ENCODE data around the gene STEEP1. TPM values are rescaled to one million over a fixed set of nuclear protein-coding genes. Genes with fewer than 3 reads are reported as not detected.

The STEEP1 gene
- 21.3 and 27.8 TPM in 2 replicates for total RNA-seq (2014; rRNA removed; shearing (Covaris generic))

DNA sequence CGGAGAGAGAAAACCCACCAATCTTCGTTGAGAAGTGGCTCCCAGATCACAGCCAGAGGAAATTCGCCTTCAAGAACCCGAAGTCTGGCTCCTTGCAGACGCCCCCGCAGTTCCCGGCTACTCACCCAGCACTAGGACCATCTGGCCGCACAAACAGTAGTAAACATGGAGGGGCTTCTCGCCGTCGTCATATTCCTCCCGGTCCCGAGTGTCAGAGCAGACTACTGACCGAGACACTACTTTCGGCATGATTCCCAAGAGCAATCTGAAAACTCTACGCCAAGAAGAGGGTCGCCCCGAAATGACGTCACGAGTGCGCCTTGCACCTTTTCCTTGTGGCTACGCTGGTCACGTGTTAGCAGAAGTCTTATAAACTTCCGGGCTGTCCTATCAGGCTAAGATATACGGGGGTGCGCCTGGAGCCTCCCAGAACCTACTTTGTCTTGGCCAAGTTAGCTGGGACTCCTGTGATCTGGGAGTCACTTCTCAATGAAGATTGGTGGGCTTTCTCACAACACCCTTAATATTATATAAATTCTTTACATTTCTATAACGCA, at the start of gene STEEP1:
STEEP1 (minus strand) TSS at position 303 of the 557 bp plus-strand sequence; CDS start at position 249, 54 bp downstream.
- DNase-seq (ENCODE audit: low read depth): peak; percentile 90

DNA sequence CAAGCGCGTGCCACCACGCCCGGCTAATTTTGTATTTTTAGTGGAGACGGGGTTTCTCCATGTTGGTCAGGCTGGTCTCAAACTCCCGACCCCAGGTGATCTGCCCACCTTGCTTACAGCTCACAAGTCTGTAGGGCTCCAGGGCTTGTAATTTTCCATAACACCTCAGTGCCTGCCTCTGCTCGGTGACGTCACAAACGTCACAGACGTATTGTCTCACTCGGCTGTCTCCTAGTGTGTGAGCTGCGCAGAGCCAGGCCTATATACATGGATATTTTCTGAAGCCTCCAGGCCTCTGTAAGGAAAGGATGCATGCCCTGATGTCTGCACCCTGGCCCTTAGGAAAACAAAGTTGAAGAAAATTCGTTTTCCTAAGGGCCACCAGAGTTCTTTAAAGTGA, 49.6 kb upstream of the STEEP1 start:
- DNase-seq (ENCODE audit: low read depth): no peak

DNA sequence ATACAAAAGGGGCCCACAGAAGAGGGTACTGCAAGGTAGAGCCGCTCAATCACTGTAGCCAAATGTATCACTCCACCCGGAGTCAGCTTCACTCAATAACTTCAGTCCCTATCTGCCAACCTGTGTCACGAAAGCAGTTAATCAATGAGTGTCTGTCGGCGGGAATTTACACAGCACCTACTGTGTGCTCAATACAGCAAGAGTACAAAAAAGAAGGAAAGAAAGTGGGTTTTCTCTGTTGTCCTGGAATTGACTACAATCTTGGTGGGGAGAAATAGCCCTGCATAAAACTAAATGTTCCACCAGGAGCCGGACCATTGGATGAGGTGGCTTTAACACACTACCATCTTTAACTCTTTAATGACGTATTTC, 41.8 kb upstream of the STEEP1 start:
- DNase-seq (ENCODE audit: low read depth): no peak

DNA sequence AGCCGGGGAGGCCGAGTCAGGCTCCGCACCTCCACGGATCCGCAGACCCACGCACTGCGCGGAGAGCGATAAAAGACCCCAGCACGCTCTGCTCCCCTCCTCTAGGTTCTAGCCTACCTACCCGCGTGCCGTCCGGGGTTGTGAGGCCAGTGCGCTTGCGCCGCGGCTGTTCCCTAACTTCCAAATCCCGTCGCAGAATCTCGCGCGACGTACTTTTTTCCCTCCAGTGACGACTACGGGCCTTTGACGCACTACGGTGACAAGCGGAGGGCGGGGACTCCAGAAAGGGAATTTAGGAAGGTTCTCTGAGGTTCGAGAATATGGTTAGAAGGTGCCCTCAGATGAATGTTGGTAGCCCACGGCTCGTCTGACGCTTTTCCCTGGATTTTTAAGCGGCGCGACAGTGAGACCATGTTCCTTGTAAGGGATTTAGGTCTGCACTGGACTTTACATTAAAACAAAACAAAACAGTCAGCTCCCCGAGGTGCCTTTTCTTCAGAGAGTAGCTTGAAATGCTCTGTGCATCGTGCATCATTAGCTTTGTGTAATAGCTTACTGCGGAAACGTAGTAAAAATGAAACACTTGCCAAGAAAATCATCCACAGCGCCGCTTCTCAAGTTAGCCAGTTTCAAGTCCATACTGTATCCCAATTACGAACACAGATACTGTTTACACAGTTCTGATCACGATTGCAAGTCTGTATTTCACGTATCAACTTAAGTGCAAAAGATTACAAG, 41.2 kb upstream of the STEEP1 start, which contains the start of gene NKRF:
NKRF (minus strand) TSS at position 145 of the 738 bp plus-strand sequence.
- peak; percentile 84 for DNase-seq (ENCODE audit: low read depth)

- DNase-seq (ENCODE audit: low read depth): peak; percentile 2
These were observed 40.5 kb upstream of the STEEP1 start for GRCh38 chrX:119605464-119606279.

DNA sequence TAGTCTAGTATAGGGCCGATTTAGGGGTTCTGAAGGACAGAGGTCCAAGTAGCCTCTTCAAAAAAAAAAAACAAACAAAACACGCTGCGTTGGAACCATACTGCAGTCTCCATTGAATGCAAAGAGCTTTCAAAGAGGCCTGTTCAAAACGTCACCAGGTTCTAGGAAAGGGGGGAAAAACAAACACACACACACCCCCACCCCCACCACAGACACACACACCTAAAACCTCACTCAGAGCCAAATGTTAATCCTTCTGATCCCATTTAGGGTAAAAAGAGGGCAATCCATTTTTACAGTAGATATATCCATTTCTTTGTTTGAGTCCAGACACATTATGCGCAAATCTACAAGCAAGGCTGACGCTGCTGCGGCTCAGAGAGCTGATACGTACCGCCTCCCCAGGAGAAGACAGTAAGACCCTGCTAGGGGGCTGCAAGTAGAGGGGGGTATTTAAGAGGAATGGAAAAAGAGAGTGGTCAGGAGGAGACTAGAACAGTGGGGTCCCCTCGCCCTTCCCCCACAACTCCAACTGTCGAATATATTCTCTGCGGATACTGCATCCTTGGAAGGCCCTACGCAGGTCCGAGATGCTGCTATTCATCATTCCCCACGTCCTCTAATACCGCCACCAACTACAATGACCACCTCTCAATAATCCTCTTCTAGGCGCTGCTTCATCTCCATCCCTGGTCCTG, 39.7 kb upstream of the STEEP1 start:
- no peak for DNase-seq (ENCODE audit: low read depth)

DNA sequence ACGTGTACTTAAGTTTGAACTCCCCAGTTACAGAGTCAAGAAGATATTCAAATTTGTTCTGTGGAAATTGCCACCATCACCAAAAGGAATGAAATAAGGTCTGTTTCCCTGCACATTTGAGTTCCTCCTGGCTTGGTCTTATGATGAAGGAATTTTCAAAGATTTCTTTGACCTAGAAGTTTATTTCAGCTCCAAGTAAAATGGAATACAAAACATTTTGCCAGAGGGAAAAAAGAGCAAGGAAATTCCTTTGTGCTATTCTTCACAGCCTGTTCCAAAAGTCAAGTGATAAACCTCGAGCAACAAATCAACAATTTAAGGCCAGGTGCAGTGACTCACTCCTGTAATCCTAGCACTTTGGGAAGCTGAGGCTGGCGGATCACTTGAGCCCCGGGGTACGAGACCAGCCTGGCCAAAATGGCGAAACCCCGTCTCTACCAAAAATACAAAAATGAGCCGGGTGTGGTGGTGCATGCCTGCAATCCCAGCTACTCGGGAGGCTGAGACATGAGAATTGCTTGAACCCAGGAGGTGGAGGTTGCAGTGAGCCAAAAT, 37.6 kb upstream of the STEEP1 start:
- DNase-seq (ENCODE audit: low read depth): no peak

- no peak for DNase-seq (ENCODE audit: low read depth)
These were observed 24.6 kb upstream of the STEEP1 start for GRCh38 chrX:119589810-119590209.

- DNase-seq (ENCODE audit: low read depth): no peak
These were observed 18.3 kb upstream of the STEEP1 start for GRCh38 chrX:119583431-119584059.

DNA sequence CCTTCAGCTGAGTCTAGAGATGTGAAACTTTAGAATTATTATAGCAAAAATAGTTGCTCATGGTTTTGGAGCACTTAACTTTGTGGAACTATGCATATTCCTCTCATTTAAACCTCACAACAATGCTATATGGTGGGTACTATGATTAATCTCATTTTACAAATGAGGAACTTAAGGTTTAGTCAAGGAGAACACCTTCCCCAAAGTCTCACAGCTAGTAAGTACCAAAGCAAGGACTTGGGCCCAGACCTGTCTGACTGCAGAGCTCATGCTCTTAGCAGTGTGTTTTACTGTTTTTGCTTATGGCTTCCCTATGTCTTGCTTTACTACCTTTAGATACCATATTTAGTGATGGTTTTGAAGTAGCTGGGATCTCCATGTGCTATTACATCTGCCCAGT, 14.2 kb upstream of the STEEP1 start:
- no peak for DNase-seq (ENCODE audit: low read depth)

DNA sequence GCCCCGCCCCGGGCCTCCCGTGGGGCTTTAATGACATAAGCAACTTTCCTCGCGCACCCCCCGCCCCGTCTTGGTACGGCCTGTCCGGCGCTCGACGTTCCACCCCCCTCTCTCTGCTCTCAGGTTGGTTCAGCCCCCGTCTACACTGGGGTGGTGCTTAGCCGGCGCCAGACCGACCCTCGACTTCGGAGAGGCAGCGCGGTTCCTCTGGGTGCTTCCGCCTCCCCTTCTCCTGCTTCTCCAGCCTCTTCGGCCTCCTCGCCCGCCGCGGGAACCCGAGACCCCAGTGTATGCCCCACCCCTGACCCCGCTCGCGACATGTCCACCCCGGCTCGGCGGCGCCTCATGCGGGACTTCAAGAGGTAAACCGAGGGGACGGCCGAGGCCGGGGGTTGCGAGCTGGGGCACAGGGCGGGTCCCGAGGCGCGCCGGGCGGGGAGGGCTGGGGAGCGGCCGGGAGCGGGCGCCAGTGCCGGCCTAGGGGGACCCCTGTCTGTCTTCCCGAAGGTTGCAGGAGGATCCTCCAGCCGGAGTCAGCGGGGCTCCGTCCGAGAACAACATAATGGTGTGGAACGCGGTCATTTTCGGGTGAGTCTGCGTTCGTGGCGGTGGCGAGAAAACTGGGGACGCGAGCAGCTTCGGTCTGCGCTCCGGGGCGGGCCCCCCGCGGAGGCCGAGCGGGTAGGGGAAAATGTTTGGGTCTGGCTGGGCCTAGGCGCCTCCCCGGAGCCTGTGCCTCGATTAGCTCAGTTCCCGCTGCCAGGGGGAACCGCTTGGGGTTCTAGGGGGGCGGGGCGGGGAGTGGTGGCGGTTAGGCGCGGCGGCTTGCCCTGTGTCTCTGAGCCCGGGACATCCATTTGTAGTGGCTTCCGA, 9.4 kb upstream of the STEEP1 start, which contains the start of gene UBE2A:
UBE2A (plus strand) TSS at position 170 of the 873 bp plus-strand sequence; CDS start at position 319, 149 bp downstream.
- peak; percentile 86 for DNase-seq (ENCODE audit: low read depth)

DNA sequence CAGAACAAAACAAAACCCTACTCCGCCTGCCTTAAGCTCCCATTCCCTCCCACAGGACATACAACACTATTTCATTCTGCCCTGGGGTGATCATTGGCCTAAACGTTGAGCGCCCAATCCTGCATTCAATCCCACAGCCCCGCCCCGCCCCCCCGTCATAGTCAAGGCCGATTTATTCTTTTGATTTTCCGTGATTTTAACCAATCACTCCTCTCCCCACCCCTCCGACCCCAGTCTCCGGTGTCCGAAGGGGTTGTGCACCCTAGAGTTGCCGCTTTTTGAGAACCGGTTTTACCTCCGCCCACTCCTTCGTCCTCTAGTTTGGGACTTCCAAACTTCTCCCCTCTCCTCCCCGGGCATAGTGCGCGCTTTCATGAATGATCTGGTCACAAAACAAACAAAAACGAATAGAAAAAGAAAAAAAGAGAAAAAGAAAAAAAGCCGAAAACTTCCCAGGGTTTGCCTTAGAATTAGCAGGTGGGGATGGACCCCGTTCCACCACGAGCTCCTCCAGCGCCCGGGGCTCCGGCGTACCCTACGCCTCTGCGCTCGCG, 8.7 kb upstream of the STEEP1 start:
- peak; percentile 61 for DNase-seq (ENCODE audit: low read depth)

- DNase-seq (ENCODE audit: low read depth): no peak
These were observed 8.0 kb upstream of the STEEP1 start for GRCh38 chrX:119573222-119573621.

GRCh38 chrX:119570351-119570835, 5.2 kb upstream of the STEEP1 start:
- no peak for DNase-seq (ENCODE audit: low read depth)

DNA sequence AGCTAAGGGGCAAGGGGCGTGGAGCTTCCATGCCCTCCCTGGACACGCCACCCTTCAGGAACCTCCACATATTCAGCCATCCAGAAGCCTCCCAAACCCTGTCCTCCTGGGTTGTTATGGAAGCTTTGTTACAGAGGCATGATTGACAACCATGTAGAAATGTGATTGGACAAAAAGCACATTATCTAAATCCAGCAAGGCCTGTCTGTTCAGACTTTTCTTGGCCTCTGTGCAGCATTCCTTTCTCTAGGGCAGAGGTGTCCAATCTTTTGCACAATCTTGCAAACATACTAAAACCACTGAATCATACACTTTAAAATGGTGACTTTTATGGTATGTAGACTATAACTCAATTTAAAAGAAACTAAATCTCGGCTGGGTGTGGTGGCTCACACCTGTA, 12.7 kb downstream of the STEEP1 start:
- DNase-seq (ENCODE audit: low read depth): no peak

DNA sequence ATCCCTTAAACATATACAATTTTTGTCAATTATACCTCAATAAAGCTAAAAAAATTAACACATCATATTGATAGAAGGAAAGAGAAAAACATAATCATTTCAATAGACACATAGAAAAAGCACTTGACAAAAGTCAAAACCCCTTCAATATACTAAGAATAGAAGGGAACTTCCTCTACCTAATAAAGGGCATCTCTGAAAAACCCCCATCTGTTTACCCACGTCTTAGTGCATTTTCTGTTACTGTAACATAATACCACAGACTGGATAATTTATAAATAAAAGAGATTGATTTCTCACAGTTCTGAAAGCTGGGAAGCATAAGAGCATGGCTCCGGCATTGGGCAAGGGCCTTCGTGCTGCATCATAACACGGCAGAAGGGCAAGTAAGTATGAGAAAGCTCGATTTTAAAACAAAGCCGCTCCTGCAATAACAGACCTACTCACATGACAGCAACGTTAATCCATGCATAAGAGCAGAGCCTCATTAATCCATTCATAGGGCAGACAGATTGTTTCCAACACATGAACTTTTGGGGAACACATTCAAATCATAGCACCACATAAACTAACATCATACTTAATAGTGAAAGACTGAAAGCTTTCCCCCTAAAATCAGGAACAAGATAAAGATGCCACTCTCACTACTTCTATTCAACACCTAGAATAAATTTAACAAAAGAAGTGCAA, 15.7 kb downstream of the STEEP1 start:
- no peak for DNase-seq (ENCODE audit: low read depth)

DNA sequence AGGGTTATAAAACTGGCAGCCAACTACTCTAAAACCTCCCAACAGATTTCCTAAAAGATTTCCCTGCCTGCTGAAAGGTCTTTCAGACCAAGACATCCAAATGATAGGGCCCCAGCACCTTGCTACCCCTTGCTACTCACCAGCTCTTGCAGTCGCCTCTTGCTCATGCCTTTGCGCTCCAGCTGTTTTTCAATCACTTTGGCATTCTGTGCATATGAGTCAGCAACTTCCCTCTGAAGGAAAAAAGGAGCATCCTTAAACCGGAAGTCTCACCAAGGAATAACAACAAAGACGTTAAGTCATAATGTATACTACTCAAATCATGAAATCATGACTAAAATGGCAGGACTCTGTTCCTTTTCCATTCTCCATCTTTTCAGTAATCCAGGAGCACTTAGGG, 24.0 kb downstream of the STEEP1 start:
- peak; percentile 76 for DNase-seq (ENCODE audit: low read depth)

DNA sequence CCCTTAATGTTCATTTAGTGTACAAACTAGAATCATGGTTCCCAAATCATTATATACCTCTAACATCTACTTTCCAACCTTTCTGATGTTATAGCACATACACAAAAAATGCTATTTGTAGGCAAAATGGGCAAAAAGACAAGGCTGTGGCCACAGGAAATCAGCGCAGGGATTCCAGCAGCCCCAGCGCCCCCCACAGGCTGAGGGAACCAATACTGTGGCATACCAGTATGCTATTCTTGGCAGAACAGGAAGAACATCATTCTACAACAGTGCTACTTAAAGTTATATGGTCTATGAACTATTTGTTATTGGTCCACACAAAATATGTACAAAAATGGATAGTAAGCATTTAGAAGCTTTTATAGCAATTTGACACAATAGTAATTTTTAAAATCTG, 25.3 kb downstream of the STEEP1 start:
- no peak for DNase-seq (ENCODE audit: low read depth)

DNA sequence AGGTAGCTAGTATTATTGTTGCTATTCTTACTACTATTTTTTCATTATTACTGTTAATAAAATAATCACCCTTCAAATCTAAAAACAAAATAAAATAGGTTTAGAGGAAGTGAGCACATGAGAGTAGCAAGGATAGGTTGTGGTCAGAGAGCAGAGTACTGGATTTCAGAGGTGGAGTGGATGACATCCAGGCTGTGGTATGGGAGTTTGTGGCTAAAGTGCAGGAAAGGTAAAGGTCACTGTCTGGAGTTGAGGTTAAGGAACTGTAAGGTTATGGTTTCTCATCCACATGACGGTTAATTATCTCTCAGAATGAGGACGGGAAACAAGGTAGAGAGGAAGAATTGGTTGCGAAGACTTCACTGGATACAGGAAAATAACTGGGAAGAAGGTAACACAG, 27.7 kb downstream of the STEEP1 start:
- no peak for DNase-seq (ENCODE audit: low read depth)
